Stimulated activated CD8-positive, alpha-beta memory T cell treated with anti-CD3 and anti-CD28 coated beads, Interleukin-4, amount 100 ng/mL, for 24 hours (primary cell): ENCODE measurements around the gene NPFF.

Experiments used
- DNase-seq: peaks from one replicate; pipeline ENCODE4 v3.0.0-alpha.2; 2020; ENCODE audit warnings: low read depth

NPFF gene

GRCh38 chr12:53474819-53475218 lies 32.5 kb downstream of the NPFF start:
- no peak for DNase-seq

- DNase-seq: no peak
These were observed 33.2 kb downstream of the NPFF start for GRCh38 chr12:53474077-53474476.

GRCh38 chr12:53472056-53472582 lies 35.2 kb downstream of the NPFF start:
- DNase-seq: no peak

- DNase-seq: no peak
These were observed 39.0 kb downstream of the NPFF start for GRCh38 chr12:53468282-53468681.

- no peak for DNase-seq
These were observed 39.4 kb downstream of the NPFF start for GRCh38 chr12:53467880-53468279.

- no peak for DNase-seq
These were observed 40.2 kb downstream of the NPFF start for GRCh38 chr12:53467082-53467481.

GRCh38 chr12:53466640-53467039 lies 40.6 kb downstream of the NPFF start:
- no peak for DNase-seq

GRCh38 chr12:53465679-53466078 lies 41.6 kb downstream of the NPFF start:
- no peak for DNase-seq

GRCh38 chr12:53464685-53465418 lies 42.4 kb downstream of the NPFF start:
- no peak for DNase-seq

- no peak for DNase-seq
These were observed 43.3 kb downstream of the NPFF start for GRCh38 chr12:53463802-53464560.

GRCh38 chr12:53462935-53463334 lies 44.3 kb downstream of the NPFF start:
- no peak for DNase-seq

- no peak for DNase-seq
These were observed 45.7 kb downstream of the NPFF start for GRCh38 chr12:53461591-53461990.

- DNase-seq: no peak
These were observed 46.2 kb downstream of the NPFF start for GRCh38 chr12:53461059-53461458.

GRCh38 chr12:53459097-53459496 lies 48.2 kb downstream of the NPFF start:
- DNase-seq: no peak
